C4-2B (cell line): ENCODE measurements around the gene ZNF618.

Experiments used
- CTCF ChIP-seq: fragments of 450-650 bp; conservative IDR thresholded peaks from 2 replicates; pipeline ENCODE4 v1.5.1; 2017; ENCODE audit warnings: mild to moderate bottlenecking
- ZFX ChIP-seq: fragments of 450-650 bp; IDR thresholded peaks from 2 replicates; pipeline ENCODE4 v1.6.1; 2017

- TF ChIP-seq CTCF = no peak
- no peak for TF ChIP-seq ZFX
Measured at GRCh38 chr9:113885183-113886025, 9.3 kb downstream of the ZNF618 start.
